Uterus (tissue), 2 donors: ENCODE results near the gene SPA17.

Source experiments
- POLR2A ChIP-seq, 2 donors: fragments of 450-650 bp; IDR thresholded peaks; one replicate each; pipeline ENCODE4 v1.6.1; 2016; ENCODE audit warnings: antibody characterized with exemption in 2 of 2, mild to moderate bottlenecking in 1 of 2, moderate library complexity in 1 of 2
- TF ChIP-seq, protein P1 (sequence below), 4 experiments: fragments of 200-600 bp in 2 of 4; fragments of 450-650 bp in 2 of 4; sonication (generic) in 2 of 4; IDR thresholded peaks; one replicate each; pipeline ENCODE4 v1.5.1; 2016 to 2019; ENCODE audit warnings: antibody characterized with exemption in 4 of 4, mild to moderate bottlenecking in 2 of 4, moderate library complexity in 1 of 4

DNA sequence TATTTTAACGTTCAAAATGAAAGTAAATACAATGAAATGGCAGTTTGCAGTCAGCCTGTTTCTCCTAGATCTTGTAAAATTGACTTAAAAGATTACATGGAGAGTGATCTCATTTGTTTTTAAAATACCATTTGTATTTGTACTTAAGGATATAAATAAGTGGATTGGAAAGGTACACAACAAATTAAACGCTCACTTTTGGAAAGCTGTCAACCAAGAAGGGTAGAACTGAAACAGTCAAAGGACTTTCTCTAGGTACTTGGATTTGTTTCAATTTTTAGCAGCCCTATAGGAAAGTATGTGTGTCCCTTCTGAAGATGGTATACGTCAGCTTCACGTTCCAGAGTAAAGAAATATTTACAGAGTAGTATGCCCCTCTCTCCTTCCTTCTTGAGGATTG is 43.7 kb upstream of the SPA17 start:
- TF ChIP-seq, protein P1, sequence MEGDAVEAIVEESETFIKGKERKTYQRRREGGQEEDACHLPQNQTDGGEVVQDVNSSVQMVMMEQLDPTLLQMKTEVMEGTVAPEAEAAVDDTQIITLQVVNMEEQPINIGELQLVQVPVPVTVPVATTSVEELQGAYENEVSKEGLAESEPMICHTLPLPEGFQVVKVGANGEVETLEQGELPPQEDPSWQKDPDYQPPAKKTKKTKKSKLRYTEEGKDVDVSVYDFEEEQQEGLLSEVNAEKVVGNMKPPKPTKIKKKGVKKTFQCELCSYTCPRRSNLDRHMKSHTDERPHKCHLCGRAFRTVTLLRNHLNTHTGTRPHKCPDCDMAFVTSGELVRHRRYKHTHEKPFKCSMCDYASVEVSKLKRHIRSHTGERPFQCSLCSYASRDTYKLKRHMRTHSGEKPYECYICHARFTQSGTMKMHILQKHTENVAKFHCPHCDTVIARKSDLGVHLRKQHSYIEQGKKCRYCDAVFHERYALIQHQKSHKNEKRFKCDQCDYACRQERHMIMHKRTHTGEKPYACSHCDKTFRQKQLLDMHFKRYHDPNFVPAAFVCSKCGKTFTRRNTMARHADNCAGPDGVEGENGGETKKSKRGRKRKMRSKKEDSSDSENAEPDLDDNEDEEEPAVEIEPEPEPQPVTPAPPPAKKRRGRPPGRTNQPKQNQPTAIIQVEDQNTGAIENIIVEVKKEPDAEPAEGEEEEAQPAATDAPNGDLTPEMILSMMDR (IDR thresholded peaks at IDR 0.05), result no peak
- no peak for TF ChIP-seq POLR2A (IDR thresholded peaks at IDR 0.05)
